GM13977 (cell line): ENCODE results near the gene RAD50.

Experiments
- DNase-seq: peaks from one replicate; pipeline ENCODE4 v3.0.0; 2012; ENCODE audit warnings: low spot score
- in situ Hi-C: fragments of 300-500 bp; cut with MboI; formaldehyde crosslinking; loops from one replicate; pipeline ENCODE4 v1.12.0; 2022; ENCODE audit warnings: low sequenced_read_pairs, low pct_unique_long_range_greater_than_20kb, mixed read lengths, inconsistent platforms; ENCODE audit not compliant: unreplicated experiment
- TF ChIP-seq, protein P1 (sequence below): IDR thresholded peaks from 2 replicates; pipeline ENCODE4 v1.5.1; 2012; ENCODE audit warnings: mild to moderate bottlenecking, control low read depth; ENCODE audit not compliant: insufficient read depth; ENCODE audit errors: extremely low read depth, missing control alignments

The RAD50 gene

GRCh38 chr5:132528021-132528420, 28.8 kb upstream of the RAD50 start:
- in situ Hi-C loops, result no loop called here
- TF ChIP-seq, protein P1, sequence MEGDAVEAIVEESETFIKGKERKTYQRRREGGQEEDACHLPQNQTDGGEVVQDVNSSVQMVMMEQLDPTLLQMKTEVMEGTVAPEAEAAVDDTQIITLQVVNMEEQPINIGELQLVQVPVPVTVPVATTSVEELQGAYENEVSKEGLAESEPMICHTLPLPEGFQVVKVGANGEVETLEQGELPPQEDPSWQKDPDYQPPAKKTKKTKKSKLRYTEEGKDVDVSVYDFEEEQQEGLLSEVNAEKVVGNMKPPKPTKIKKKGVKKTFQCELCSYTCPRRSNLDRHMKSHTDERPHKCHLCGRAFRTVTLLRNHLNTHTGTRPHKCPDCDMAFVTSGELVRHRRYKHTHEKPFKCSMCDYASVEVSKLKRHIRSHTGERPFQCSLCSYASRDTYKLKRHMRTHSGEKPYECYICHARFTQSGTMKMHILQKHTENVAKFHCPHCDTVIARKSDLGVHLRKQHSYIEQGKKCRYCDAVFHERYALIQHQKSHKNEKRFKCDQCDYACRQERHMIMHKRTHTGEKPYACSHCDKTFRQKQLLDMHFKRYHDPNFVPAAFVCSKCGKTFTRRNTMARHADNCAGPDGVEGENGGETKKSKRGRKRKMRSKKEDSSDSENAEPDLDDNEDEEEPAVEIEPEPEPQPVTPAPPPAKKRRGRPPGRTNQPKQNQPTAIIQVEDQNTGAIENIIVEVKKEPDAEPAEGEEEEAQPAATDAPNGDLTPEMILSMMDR, result no peak
- DNase-seq, result no peak

- TF ChIP-seq, protein P1, result no peak
- no peak for DNase-seq
- in situ Hi-C loops, result no loop called here
Observed at GRCh38 chr5:132528866-132529634, 27.7 kb upstream of the RAD50 start.

GRCh38 chr5:132530946-132531345, 25.8 kb upstream of the RAD50 start:
- no peak for DNase-seq
- TF ChIP-seq, protein P1, result no peak
- in situ Hi-C loops, result no loop called here

DNA sequence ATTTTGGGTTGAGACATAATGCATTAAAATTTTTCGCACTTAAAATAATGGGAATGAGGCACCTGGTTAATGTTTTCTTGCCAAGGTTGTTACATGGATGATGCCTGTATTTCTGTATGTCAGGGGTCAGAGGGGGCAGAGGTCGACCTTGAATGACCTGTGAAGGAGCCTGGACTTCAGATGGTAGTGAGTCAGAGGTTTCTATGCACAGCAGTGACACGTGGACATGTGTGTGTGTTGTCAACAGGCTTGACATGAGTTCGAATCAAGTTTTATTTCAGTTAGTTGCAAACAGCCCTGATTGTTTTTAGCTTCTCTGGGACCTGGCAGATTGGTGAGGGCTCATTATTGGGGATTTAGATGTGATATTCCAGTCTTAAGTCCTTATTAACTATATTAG, 17.1 kb upstream of the RAD50 start:
- DNase-seq, result no peak
- TF ChIP-seq, protein P1, result no peak
- in situ Hi-C loops, result no loop called here

DNA sequence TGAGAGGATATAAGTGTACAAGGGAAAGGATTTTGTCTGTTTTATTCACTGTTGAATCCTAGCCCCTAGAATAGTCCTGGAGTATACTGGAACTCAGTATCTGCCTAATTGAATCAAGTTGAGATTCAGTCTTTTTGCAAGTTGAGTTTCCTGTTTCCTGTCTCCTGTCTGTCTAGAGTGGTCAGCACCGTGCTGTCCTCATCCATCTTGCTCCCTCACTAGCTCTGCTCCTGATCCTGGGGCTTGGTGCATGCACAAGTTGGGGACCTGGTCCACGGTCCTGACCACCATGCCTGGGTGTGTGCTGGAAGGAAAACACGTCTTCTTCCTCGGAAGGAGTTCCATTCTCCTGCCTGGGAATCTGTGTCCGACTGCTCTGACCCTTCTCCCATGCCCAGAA, 16.6 kb upstream of the RAD50 start:
- TF ChIP-seq, protein P1, result no peak
- DNase-seq, result no peak
- in situ Hi-C loops, result no loop called here

DNA sequence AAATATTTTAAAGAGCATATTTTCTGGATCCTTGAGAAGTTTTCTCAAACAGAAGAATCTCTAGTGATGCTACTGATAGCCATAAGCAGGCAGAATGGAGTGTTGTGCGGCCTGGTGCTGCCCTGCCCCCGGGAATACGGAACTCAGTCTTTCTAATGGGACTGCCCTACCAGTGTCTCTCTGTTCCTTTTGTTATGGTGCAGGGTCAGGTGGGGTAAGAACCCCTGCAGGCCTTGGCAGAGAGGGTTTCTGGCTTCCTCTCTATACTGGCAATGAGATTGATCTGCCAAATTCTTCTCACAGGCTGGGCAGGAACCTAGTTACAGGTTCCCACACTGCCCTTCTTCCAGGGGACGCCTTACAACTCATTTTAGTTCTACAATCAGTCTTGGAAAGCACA, 16.0 kb upstream of the RAD50 start:
- no peak for DNase-seq
- in situ Hi-C loops, result no loop called here
- TF ChIP-seq, protein P1, result no peak
